HepG2 (cell line): ENCODE results near the gene MIER1.

ENCODE experiments used
- CBFB ChIP-seq: sonication (generic); formaldehyde crosslinking; IDR thresholded peaks from 2 replicates; pipeline ENCODE4 v1.4.0; 2020; ENCODE audit warnings: missing genetic modification reagents
- CREB1 ChIP-seq, 2 experiments: fragments of 450-650 bp in 1 of 2; IDR thresholded peaks; 2 replicates each; pipeline ENCODE4 v1.6.1; 2016 to 2017; ENCODE audit warnings: control low read depth in 1 of 2, mild to moderate bottlenecking in 1 of 2, missing compliant biosample characterization in 1 of 2, missing genetic modification characterization in 1 of 2
- EP300 ChIP-seq, 3 experiments: sonication (generic) in 1 of 3; formaldehyde crosslinking in 1 of 3; IDR thresholded peaks; 2 replicates each; pipeline versions ENCODE4 v1.5.1 to v1.6.1; 2011 to 2020; ENCODE audit warnings: low read depth in 2 of 3, low read length in 2 of 3, borderline replicate concordance in 1 of 3, improper control_type of control experiment in 1 of 3, mild to moderate bottlenecking in 1 of 3, missing genetic modification reagents in 1 of 3, moderate library complexity in 1 of 3
- HNF4A ChIP-seq: sonication (generic); formaldehyde crosslinking; IDR thresholded peaks from 2 replicates; pipeline ENCODE4 v1.4.0; 2020; ENCODE audit warnings: missing genetic modification reagents
- KAT7 ChIP-seq: IDR thresholded peaks from 2 replicates; pipeline ENCODE4 v1.6.1; 2018; ENCODE audit warnings: borderline replicate concordance, missing compliant biosample characterization
- ZNF614 ChIP-seq: IDR thresholded peaks from 2 replicates; pipeline ENCODE4 v1.6.1; 2018; ENCODE audit warnings: missing biosample characterization, missing genetic modification reagents, inconsistent platforms, borderline replicate concordance

DNA sequence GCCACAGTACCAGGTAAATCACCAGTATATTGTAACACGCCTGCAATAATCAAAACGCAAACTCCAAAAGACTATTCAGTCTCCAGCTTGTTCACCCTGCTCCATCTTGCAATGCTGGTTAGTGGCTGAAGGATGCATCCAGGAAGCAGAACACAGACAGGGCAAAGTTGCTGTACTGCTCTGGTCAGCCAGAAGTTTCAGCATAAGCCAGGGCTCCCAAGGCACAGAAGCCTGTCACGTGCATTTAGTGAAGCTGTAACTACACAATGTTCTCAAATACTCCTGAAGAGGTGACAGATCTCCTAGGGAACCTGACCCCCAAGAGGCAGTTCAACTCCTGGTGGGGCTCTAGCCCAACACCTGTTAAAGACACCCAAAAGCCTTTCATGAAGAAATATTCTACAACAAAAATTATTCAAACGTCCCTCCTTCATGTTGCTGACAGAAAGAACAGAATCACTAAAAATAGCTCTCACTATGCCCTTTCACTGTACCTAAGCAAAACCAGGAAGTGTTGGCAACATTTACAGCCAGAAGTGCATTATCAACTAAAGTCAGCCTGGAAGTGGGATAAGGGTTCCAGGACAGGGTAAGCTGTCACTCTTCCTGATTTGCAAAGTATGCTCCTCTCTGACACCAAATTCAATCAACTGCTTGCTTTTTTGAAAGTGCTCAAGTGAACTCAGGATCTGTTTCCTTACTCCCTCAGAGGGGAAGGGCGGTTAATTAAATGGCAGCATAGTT, 77.1 kb downstream of the MIER1 start:
- TF ChIP-seq KAT7 (CRISPR knock-in tag) (no peak), CREB1 (IDR thresholded peaks at IDR 0.05) (no peak), CREB1 (CRISPR knock-in tag; IDR thresholded peaks at IDR 0.05) (no peak), ZNF614 (CRISPR knock-in tag) (no peak), HNF4A (CRISPR knock-in tag) (no peak), EP300 (IDR thresholded peaks at IDR 0.05; ENCODE audit: low read depth in 2 of 2, low read length in 2 of 2) (no peak), EP300 (CRISPR knock-in tag; IDR thresholded peaks at IDR 0.05; ENCODE audit: borderline replicate concordance) (no peak), CBFB (CRISPR knock-in tag) (no peak)
